GM13976 (cell line): ENCODE data around the gene EPB41L3.

Experiments used
- DNase-seq: peaks from one replicate; pipeline ENCODE4 v3.0.0; 2012; ENCODE audit warnings: low spot score
- CTCF ChIP-seq: IDR thresholded peaks from 2 replicates; pipeline ENCODE4 v1.5.1; 2012; ENCODE audit warnings: borderline replicate concordance, mild to moderate bottlenecking; ENCODE audit not compliant: insufficient read depth; ENCODE audit errors: extremely low read depth, missing control alignments, control extremely low read depth
- in situ Hi-C: fragments of 300-500 bp; cut with MboI; formaldehyde crosslinking; loops from one replicate; pipeline ENCODE4 v1.12.0; 2022; ENCODE audit warnings: low sequenced_read_pairs, mixed read lengths, inconsistent platforms; ENCODE audit not compliant: unreplicated experiment

The EPB41L3 gene

GRCh38 chr18:5469340-5469739 is 74.5 kb downstream of the EPB41L3 start:
- DNase-seq: no peak
- no peak for TF ChIP-seq CTCF
- in situ Hi-C loops: no loop called here

- in situ Hi-C loops: no loop called here
- no peak for TF ChIP-seq CTCF
Observed at GRCh38 chr18:5468394-5468793, 75.4 kb downstream of the EPB41L3 start.

GRCh38 chr18:5467671-5468070 is 76.1 kb downstream of the EPB41L3 start:
- in situ Hi-C loops: no loop called here
- no peak for TF ChIP-seq CTCF
- DNase-seq: no peak

More at GRCh38 chr18:5468394-5468793, 75.4 kb downstream of the EPB41L3 start:
- no peak for DNase-seq

DNA sequence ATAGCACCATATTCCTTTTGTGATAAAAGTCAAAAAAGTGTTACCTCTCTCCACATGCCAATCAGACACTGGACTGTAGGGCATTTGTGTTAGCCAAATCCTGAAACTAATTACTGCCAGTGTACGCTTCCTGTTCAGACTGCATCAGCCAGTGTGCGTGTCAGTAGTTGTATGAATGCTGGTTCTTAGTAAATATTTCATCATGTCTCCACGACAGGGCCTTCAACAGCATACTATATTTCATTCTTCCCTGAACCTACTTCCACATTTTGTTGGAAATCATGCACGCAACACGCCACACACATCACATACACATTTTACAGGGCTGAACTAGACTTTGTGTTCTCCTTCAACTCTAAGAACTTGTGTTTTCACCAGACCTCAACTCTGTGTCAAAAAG is 77.5 kb downstream of the EPB41L3 start:
- no peak for TF ChIP-seq CTCF
- no peak for DNase-seq
- in situ Hi-C loops: no loop called here

DNA sequence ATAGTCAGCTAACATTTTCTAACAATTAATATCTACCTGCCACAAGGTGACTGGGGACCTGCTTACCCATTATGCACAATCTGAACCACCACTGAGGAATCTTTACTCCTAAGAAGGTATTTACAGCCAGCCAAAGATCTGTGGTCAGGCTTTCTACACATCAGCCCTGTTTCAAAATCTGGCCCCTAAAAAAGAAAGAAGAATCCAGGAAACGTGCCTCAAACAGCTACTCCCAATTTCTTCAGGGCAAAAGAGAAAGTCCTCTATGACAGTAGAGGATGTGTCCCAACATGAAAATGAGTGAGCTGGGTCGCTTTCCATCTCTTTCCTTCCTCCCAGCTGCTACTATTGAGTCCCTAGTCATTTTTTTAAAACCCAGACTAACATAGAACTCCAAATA is 79.5 kb downstream of the EPB41L3 start:
- DNase-seq: no peak
- no peak for TF ChIP-seq CTCF
- in situ Hi-C loops: no loop called here

DNA sequence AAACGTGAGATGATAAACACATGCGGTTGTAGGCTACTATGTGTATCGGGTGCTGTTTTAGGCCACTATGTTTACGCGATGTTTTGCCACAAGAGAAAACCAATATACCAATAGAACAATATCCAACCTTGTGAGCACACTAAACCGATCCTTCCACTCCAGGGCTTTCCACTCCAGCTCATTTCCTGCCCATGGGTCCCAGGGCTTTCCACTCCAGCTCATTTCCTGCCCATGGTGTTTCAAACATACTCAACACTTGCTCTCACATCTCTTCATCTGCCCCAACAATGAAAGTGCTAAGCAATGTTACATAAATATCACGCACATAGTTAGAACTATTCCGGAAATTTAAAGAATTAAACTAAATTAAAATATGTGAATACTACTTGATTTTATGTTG is 80.0 kb downstream of the EPB41L3 start:
- DNase-seq: no peak
- in situ Hi-C loops: no loop called here

More for the DNA sequence above, 80.0 kb downstream of the EPB41L3 start:
- TF ChIP-seq CTCF: no peak
